ENCODE measurements around the gene CYFIP2.

DNA sequence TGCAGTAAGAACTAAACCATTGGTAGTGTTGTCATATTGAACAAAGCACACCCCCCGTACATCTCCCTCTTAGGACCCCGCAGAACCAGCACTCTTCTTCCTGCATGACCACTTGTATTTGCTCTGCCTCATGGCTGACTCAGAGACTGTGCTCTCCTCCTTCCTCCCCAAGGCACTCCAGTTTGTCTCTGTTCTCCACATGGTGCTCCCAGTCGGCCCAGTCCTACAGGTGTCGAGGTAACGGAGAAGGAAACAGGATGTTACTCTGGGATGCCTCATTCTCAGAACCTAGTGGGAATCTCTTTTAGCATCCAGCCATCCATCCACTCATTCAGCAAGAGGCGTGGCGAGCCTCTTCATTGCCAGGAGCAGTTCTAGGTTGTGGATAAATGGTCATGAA is 97.1 kb downstream of the CYFIP2 start:
- TF ChIP-seq L3MBTL2 (conservative IDR thresholded peaks at IDR 0.05), result no peak
- no peak for TF ChIP-seq FOXA1 (IDR thresholded peaks at IDR 0.05)
- TF ChIP-seq NFRKB (IDR thresholded peaks at IDR 0.05), result no peak
- TF ChIP-seq ELF4 (IDR thresholded peaks at IDR 0.05), result no peak
- TF ChIP-seq TARDBP (IDR thresholded peaks at IDR 0.05), result no peak
- TF ChIP-seq FOXK2 (IDR thresholded peaks at IDR 0.05), result no peak
- TF ChIP-seq BHLHE40 (IDR thresholded peaks at IDR 0.05; ENCODE audit: borderline replicate concordance), result no peak
- TF ChIP-seq SP1 (IDR thresholded peaks at IDR 0.05), result no peak

Data from HEK293T (cell line).